Inflammatory macrophage (primary cell): ENCODE measurements around the gene PEMT.
"Not testable (repeated sequence)": the region's sequence is repeated elsewhere in the genome, so short reads cannot be mapped to it uniquely, and the experiment has no call there.

ENCODE experiments used
- DNase-seq, 2 donors: peaks; one replicate each; pipeline ENCODE4 v3.0.0-alpha.2; 2020 to 2022

The PEMT gene

GRCh38 chr17:17480593-17481148 lies 110.8 kb downstream of the PEMT start:
- no peak for DNase-seq

- DNase-seq = no peak
Observed at GRCh38 chr17:17479209-17479608, 112.3 kb downstream of the PEMT start.

- peak; percentile 94 to 97 for DNase-seq
Observed at GRCh38 chr17:17476865-17477467, 114.5 kb downstream of the PEMT start, which contains the start of gene MED9. TSS of gene MED9 (plus strand) at chr17:17477000. CDS start at chr17:17477042, 42 bp downstream.

- DNase-seq = no peak
Observed at GRCh38 chr17:17474341-17474740, 117.2 kb downstream of the PEMT start.

- DNase-seq = no peak
Observed at GRCh38 chr17:17472333-17472920, 119.1 kb downstream of the PEMT start.

- DNase-seq = peak; percentile 48 to 69
Observed at GRCh38 chr17:17469996-17470395, 121.5 kb downstream of the PEMT start.

GRCh38 chr17:17469358-17469757 lies 122.2 kb downstream of the PEMT start:
- DNase-seq = no peak

GRCh38 chr17:17468217-17469010 lies 123.1 kb downstream of the PEMT start:
- no peak for DNase-seq

GRCh38 chr17:17467720-17468119 lies 123.8 kb downstream of the PEMT start:
- no peak for DNase-seq

- no peak for DNase-seq
Observed at GRCh38 chr17:17467016-17467415, 124.5 kb downstream of the PEMT start.

- DNase-seq = no peak
Observed at GRCh38 chr17:17466511-17466910, 125.0 kb downstream of the PEMT start.

- not testable (repeated sequence) for DNase-seq
Observed at GRCh38 chr17:17465878-17466277, 125.6 kb downstream of the PEMT start.

- no peak for DNase-seq
Observed at GRCh38 chr17:17463821-17464220, 127.7 kb downstream of the PEMT start.

- no peak for DNase-seq
Observed at GRCh38 chr17:17462048-17462824, 129.3 kb downstream of the PEMT start.

GRCh38 chr17:17460038-17460437 lies 131.5 kb downstream of the PEMT start:
- DNase-seq = no peak

GRCh38 chr17:17457680-17458079 lies 133.8 kb downstream of the PEMT start:
- no peak for DNase-seq

- no peak for DNase-seq
Observed at GRCh38 chr17:17456251-17456650, 135.3 kb downstream of the PEMT start.
